ENCODE results near the gene EMP3.
"Not testable (repeated sequence)": the region's sequence is repeated elsewhere in the genome, so short reads cannot be mapped to it uniquely, and the experiment has no call there.

EMP3 gene

GRCh38 chr19:48317708-48317960 lies 7.7 kb upstream of the EMP3 start:
- DNase-seq (ENCODE audit: low read depth, low spot score), result not testable (repeated sequence)

GRCh38 chr19:48318286-48318987 lies 6.9 kb upstream of the EMP3 start:
- DNase-seq (ENCODE audit: low read depth, low spot score), result no peak

- peak; percentile 93 for DNase-seq (ENCODE audit: low read depth, low spot score)
These were observed 5.5 kb upstream of the EMP3 start for GRCh38 chr19:48319647-48320541.

- DNase-seq (ENCODE audit: low read depth, low spot score), result peak; percentile 98
These were observed 4.1 kb upstream of the EMP3 start for GRCh38 chr19:48321372-48321621.

GRCh38 chr19:48321622-48322591 lies 3.4 kb upstream of the EMP3 start:
- DNase-seq (ENCODE audit: low read depth, low spot score), result peak; percentile 97

GRCh38 chr19:48329167-48329891 lies 4.0 kb downstream of the EMP3 start:
- DNase-seq (ENCODE audit: low read depth, low spot score), result peak; percentile 48

- peak; percentile 95 for DNase-seq (ENCODE audit: low read depth, low spot score)
These were observed 4.8 kb downstream of the EMP3 start for GRCh38 chr19:48330012-48330681.

GRCh38 chr19:48332351-48332661 lies 7.0 kb downstream of the EMP3 start:
- no peak for DNase-seq (ENCODE audit: low read depth, low spot score)

GRCh38 chr19:48332662-48333466 lies 7.5 kb downstream of the EMP3 start:
- DNase-seq (ENCODE audit: low read depth, low spot score), result peak; percentile 96

- peak; percentile 91 for DNase-seq (ENCODE audit: low read depth, low spot score)
These were observed 8.4 kb downstream of the EMP3 start for GRCh38 chr19:48333467-48334384.

- DNase-seq (ENCODE audit: low read depth, low spot score), result no peak
These were observed 13.0 kb downstream of the EMP3 start for GRCh38 chr19:48338253-48338755.

GRCh38 chr19:48338802-48339503 lies 13.6 kb downstream of the EMP3 start:
- no peak for DNase-seq (ENCODE audit: low read depth, low spot score)

GRCh38 chr19:48340995-48341394 lies 15.6 kb downstream of the EMP3 start:
- no peak for DNase-seq (ENCODE audit: low read depth, low spot score)

GRCh38 chr19:48341515-48342413 lies 16.4 kb downstream of the EMP3 start:
- DNase-seq (ENCODE audit: low read depth, low spot score), result no peak

- DNase-seq (ENCODE audit: low read depth, low spot score), result no peak
These were observed 17.0 kb downstream of the EMP3 start for GRCh38 chr19:48342414-48342738.

GRCh38 chr19:48342841-48343540 lies 17.6 kb downstream of the EMP3 start:
- DNase-seq (ENCODE audit: low read depth, low spot score), result no peak

- no peak for DNase-seq (ENCODE audit: low read depth, low spot score)
These were observed 19.5 kb downstream of the EMP3 start for GRCh38 chr19:48344892-48345291.
